Lower lobe of right lung (tissue), 2 donors: ENCODE results near the gene FOXI1. TPM values are rescaled to one million over a fixed set of nuclear protein-coding genes. Genes with fewer than 3 reads are reported as not detected.
A peak's percentile ranks its signal among the peaks of the same experiment; 100 is the strongest.

Source experiments
- ATAC-seq, 2 donors: fragments of 200-7000 bp; cut with Tn5 transposase; one replicate each; pipeline ENCODE4 v1.9.1; 2020 to 2022; ENCODE audit warnings: mild to moderate bottlenecking in 2 of 2, moderate library complexity in 2 of 2
- DNase-seq: peaks from one replicate; pipeline ENCODE4 v3.0.0-alpha.2; 2020
- H3K27ac ChIP-seq: fragments of 200-600 bp; one replicate; pipeline ENCODE4 v1.8.0; 2022
- H3K27me3 ChIP-seq: fragments of 200-600 bp; one replicate; pipeline ENCODE4 v1.8.0; 2022; ENCODE audit warnings: low read depth
- H3K36me3 ChIP-seq: fragments of 200-600 bp; one replicate; pipeline ENCODE4 v1.8.0; 2022; ENCODE audit warnings: mild to moderate bottlenecking
- H3K4me1 ChIP-seq: fragments of 200-600 bp; one replicate; pipeline ENCODE4 v1.8.0; 2022
- H3K4me3 ChIP-seq: fragments of 200-600 bp; one replicate; pipeline ENCODE4 v1.8.0; 2022; ENCODE audit warnings: mild to moderate bottlenecking
- H3K9me3 ChIP-seq: fragments of 200-600 bp; one replicate; pipeline ENCODE4 v1.8.0; 2022
- CTCF ChIP-seq: fragments of 200-600 bp; IDR thresholded peaks from one replicate; pipeline ENCODE4 v1.8.0; 2022; ENCODE audit warnings: antibody characterized with exemption, mild to moderate bottlenecking
- intact Hi-C: fragments of 100-400 bp; cut with DNase I; formaldehyde crosslinking; loops from one replicate; pipeline ENCODE4 v1.11.0; 2022
- total RNA-seq: library from RNA; stranded (reverse); fragmentation: NEBNext Ultra II Directional; extraction: Animal tissue kit (Norgen Biotek cat#: 25700); gene quantifications from one replicate; pipeline ENCODE4 v1.2.1, GENCODE V29; 2021
- donor health status: DM: no; HTN: yes; CAD: no; lungs with severe emphysema.

The FOXI1 gene
- total RNA-seq, 1 donor from 2014 or later = not detected

GRCh38 chr5:170148430-170149205 lies 42.9 kb downstream of the FOXI1 start:
- ATAC-seq (no peak), DNase-seq (no peak)
- intact Hi-C loops = no loop called here
- no peaks in the 10 kb centered on the region for H3K36me3 ChIP-seq
- no peaks in the 10 kb centered on the region for H3K4me1 ChIP-seq
- no peaks in the 10 kb centered on the region for H3K9me3 ChIP-seq
- TF ChIP-seq CTCF = no peak
- no peaks in the 10 kb centered on the region for H3K27me3 ChIP-seq
- no peak overlapping the region for H3K4me3 ChIP-seq
- no peak overlapping the region for H3K27ac ChIP-seq

GRCh38 chr5:170149206-170149515 lies 43.5 kb downstream of the FOXI1 start:
- H3K4me1 ChIP-seq = no peaks in the 10 kb centered on the region
- ATAC-seq (no peak), DNase-seq (no peak)
- no peak overlapping the region for H3K4me3 ChIP-seq
- no peaks in the 10 kb centered on the region for H3K27me3 ChIP-seq
- no peaks in the 10 kb centered on the region for H3K36me3 ChIP-seq
- no peaks in the 10 kb centered on the region for H3K9me3 ChIP-seq
- no peak overlapping the region for H3K27ac ChIP-seq
- TF ChIP-seq CTCF = no peak
- intact Hi-C loops = no loop called here

- intact Hi-C loops = no loop called here
- ATAC-seq (no peak), DNase-seq (no peak)
- no peaks in the 10 kb centered on the region for H3K9me3 ChIP-seq
- no peak overlapping the region for H3K4me3 ChIP-seq
- no peak for TF ChIP-seq CTCF
- no peaks in the 10 kb centered on the region for H3K27me3 ChIP-seq
- H3K27ac ChIP-seq = no peak overlapping the region
- no peaks in the 10 kb centered on the region for H3K36me3 ChIP-seq
- H3K4me1 ChIP-seq = no peaks in the 10 kb centered on the region
Measured at GRCh38 chr5:170150713-170151096, 45.0 kb downstream of the FOXI1 start.

GRCh38 chr5:170151097-170151831 lies 45.6 kb downstream of the FOXI1 start:
- DNase-seq (peak; percentile 82), ATAC-seq (peak; percentile 89 to 94)
- Histone ChIP-seq H3K4me1 (no peaks in the 10 kb centered on the region), H3K36me3 (no peaks in the 10 kb centered on the region), H3K9me3 (no peaks in the 10 kb centered on the region), H3K4me3 (no peak overlapping the region), H3K27me3 (no peaks in the 10 kb centered on the region), H3K27ac (peak overlapping the region; percentile 57)
- intact Hi-C loops = no loop called here
- TF ChIP-seq CTCF = no peak

GRCh38 chr5:170152767-170153166 lies 47.1 kb downstream of the FOXI1 start:
- no peak overlapping the region for H3K27ac ChIP-seq
- no peaks in the 10 kb centered on the region for H3K36me3 ChIP-seq
- no peaks in the 10 kb centered on the region for H3K9me3 ChIP-seq
- no peaks in the 10 kb centered on the region for H3K4me1 ChIP-seq
- no peak overlapping the region for H3K4me3 ChIP-seq
- intact Hi-C loops = no loop called here
- no peaks in the 10 kb centered on the region for H3K27me3 ChIP-seq
- no peak for TF ChIP-seq CTCF
- ATAC-seq (no peak), DNase-seq (no peak)
